Fibroblast of skin of scalp (primary cell): ENCODE data around the gene PRAMEF13.
"Not testable (repeated sequence)": the region's sequence is repeated elsewhere in the genome, so short reads cannot be mapped to it uniquely, and the experiment has no call there.

ENCODE experiments used
- DNase-seq: peaks from one replicate; pipeline ENCODE4 v3.0.0-alpha.2; 2013

PRAMEF13 gene

GRCh38 chr1:13165531-13165930, 35.7 kb downstream of the PRAMEF13 start, which contains the start of gene HNRNPCL4:
TSS of gene HNRNPCL4 (minus strand) at chr1:13165631. CDS start at chr1:13165467, 164 bp downstream.
- DNase-seq: not testable (repeated sequence)

GRCh38 chr1:13155909-13156308, 45.3 kb downstream of the PRAMEF13 start, which contains the start of gene PRAMEF26:
TSS of gene PRAMEF26 (minus strand) at chr1:13156009. CDS start at chr1:13153095, 2,914 bp downstream.
- DNase-seq: not testable (repeated sequence)
